Muscle layer of duodenum (tissue), 2 donors: ENCODE results near the gene NOC2L.

ENCODE experiments used
- H3K27ac ChIP-seq: one replicate; pipeline ENCODE4 v1.7.0; 2013; ENCODE audit warnings: mild to moderate bottlenecking, low read length
- H3K27me3 ChIP-seq: one replicate; pipeline ENCODE4 v1.7.0; 2013; ENCODE audit warnings: low read depth, mild to moderate bottlenecking, control low read depth, low read length
- H3K36me3 ChIP-seq, 2 donors: one replicate each; pipeline ENCODE4 v1.7.0; 2013; ENCODE audit warnings: low read length in 2 of 2, control low read depth in 1 of 2, mild to moderate bottlenecking in 1 of 2; ENCODE audit not compliant: insufficient read depth in 2 of 2, control insufficient read depth in 1 of 2
- H3K4me1 ChIP-seq, 2 donors: one replicate each; pipeline ENCODE4 v1.7.0; 2013; ENCODE audit warnings: low read length in 2 of 2, mild to moderate bottlenecking in 2 of 2, control low read depth in 1 of 2, moderate library complexity in 1 of 2; ENCODE audit not compliant: insufficient read depth in 2 of 2, control insufficient read depth in 1 of 2
- H3K4me3 ChIP-seq, 2 donors: one replicate each; pipeline ENCODE4 v1.7.0; 2013; ENCODE audit warnings: low read length in 2 of 2, low read depth in 1 of 2, mild to moderate bottlenecking in 1 of 2
- H3K9me3 ChIP-seq, 2 donors: one replicate each; pipeline ENCODE4 v1.7.0; 2013; ENCODE audit warnings: low read length in 2 of 2, control low read depth in 1 of 2, mild to moderate bottlenecking in 1 of 2; ENCODE audit not compliant: control insufficient read depth in 1 of 2
- donor health status: healthy.

Gene NOC2L

DNA sequence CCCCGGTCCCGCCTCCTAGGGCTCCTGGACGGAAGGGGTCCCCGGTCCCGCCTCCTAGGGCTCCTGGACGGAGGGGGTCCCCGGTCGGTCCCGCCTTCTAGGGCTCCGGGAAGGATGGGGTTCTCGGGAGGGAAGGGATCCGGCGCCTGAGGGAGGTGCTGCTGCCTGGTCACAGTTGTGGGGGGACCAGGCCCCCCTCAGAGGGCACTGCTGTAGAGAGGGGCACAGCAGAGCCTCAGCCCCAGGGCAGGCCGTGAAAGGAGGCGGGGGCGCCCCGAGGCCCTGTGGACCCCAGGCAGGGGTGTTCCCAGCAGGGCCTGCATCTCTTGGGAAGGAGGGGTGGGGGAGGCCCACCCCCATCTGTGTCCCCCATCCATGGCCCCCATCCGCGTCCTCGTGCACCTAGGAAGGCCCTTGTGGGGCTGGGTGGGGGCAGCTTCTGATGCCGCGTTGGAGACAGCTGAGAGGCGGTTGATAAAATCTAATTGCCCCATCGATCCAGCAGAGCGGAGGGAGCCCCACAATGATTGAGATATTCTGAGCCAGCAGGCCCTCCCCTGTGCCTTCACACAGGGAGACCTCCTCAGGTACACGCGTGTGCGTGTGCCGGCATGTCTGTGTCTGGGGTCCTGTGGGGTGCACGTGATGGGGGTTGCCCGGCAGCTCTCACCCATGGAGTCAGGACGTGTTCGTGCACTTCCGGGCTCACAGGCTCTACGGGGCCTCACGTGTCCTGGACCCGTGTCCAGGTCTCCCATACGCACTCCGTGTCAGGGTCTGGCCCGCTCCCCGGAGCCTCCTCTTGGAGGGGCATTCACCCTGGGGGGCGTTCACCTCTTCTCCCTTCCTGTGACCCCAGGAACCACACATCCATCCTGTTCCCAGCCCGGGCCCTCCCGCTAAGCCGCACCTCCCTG, 22.4 kb downstream of the NOC2L start:
- Histone ChIP-seq H3K9me3 (no peaks in the 10 kb centered on the region), H3K27me3 (peaks cover 19% of the 10 kb centered on the region), H3K27ac (no peak overlapping the region), H3K4me3 (no peak overlapping the region), H3K36me3 (no peaks in the 10 kb centered on the region), H3K4me1 (peaks cover 0 to 41% of the 10 kb centered on the region in 2 donors)

DNA sequence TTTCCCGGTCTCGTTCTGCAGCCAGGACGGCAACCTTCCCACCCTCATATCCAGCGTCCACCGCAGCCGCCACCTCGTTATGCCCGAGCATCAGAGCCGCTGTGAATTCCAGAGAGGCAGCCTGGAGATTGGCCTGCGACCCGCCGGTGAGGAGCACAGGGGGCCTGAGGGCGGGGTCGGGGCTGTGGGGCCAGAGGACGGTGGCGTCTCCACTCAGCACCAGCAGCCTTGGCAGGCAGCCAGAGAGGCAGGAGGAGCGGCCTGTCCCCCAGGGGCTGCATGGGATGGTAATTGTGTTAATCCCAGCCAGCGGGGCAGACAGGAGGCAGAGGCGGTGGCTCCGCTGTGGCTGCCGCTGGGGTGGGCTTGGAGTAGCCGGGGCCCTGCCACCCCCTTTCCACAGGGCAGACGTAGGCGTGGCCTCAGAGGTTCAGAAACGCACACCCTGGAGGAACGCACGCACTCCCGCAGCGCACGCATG, 23.3 kb downstream of the NOC2L start:
- H3K27me3 ChIP-seq = peaks cover 13% of the 10 kb centered on the region
- H3K4me1 ChIP-seq = peaks cover 0 to 33% of the 10 kb centered on the region in 2 donors
- no peaks in the 10 kb centered on the region for H3K36me3 ChIP-seq
- H3K27ac ChIP-seq = no peak overlapping the region
- no peak overlapping the region for H3K4me3 ChIP-seq
- no peaks in the 10 kb centered on the region for H3K9me3 ChIP-seq

DNA sequence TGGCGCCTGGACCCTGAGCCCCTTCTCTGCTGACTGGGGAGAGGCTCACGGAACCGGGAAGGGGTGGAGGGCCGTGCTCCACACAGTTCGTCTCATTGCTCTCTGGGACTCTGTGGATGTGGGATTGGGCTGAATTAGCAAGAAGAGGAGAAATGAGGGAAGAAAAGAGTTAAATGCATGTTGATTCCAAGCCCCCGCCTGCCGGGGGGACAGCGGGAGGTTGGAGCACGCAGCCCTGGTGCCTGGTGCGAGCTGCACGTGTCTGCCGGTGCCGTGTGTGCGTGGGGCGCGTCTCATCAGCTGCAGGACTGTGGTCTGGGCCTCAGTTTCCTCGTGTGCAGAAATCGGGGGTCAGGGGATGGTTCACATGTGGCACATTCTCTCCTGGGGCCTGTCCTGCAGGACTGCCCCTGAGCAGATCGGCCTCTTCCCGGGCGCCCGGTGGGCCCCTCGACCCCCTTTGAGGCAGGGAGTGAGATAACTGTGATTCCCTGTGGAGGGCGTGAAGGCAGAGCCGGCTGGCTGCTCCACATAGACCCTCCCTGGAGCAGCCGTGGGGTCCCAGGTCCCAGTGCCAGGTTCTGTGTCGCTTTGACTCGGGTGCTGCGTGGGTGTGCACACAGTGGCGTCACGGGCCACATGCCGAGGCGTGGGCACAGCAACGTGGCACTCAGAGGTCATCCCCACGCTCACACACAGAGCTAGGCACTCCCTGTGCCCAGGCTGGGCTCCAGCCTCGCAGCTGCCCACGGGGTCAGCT, 23.9 kb downstream of the NOC2L start:
- no peak overlapping the region for H3K4me3 ChIP-seq
- no peaks in the 10 kb centered on the region for H3K9me3 ChIP-seq
- H3K27me3 ChIP-seq = peaks cover 8% of the 10 kb centered on the region
- H3K27ac ChIP-seq = no peak overlapping the region
- no peaks in the 10 kb centered on the region for H3K36me3 ChIP-seq
- peaks cover 0 to 27% of the 10 kb centered on the region in 2 donors for H3K4me1 ChIP-seq

DNA sequence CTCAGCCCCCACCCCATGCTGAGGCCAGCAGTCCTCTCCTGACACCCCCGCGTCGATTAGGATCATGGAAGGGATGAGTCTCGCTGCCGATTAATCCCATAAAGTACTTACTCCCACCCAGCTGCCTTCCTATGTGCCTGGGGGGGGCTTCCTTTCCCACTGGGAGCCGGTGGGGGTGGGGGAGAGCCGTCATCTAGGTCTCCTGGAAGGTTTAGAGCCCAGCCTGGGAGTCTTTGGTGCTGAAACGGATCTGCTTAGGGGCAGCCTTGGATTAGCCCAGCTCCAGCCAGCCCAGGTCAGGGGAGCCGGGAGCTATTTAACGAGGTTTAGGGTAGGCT, 25.5 kb downstream of the NOC2L start:
- no peak overlapping the region for H3K27ac ChIP-seq
- H3K4me1 ChIP-seq = peaks cover 0 to 13% of the 10 kb centered on the region in 2 donors
- H3K36me3 ChIP-seq = no peaks in the 10 kb centered on the region
- no peaks in the 10 kb centered on the region for H3K9me3 ChIP-seq
- H3K4me3 ChIP-seq = no peak overlapping the region
- H3K27me3 ChIP-seq = peaks cover 8% of the 10 kb centered on the region

DNA sequence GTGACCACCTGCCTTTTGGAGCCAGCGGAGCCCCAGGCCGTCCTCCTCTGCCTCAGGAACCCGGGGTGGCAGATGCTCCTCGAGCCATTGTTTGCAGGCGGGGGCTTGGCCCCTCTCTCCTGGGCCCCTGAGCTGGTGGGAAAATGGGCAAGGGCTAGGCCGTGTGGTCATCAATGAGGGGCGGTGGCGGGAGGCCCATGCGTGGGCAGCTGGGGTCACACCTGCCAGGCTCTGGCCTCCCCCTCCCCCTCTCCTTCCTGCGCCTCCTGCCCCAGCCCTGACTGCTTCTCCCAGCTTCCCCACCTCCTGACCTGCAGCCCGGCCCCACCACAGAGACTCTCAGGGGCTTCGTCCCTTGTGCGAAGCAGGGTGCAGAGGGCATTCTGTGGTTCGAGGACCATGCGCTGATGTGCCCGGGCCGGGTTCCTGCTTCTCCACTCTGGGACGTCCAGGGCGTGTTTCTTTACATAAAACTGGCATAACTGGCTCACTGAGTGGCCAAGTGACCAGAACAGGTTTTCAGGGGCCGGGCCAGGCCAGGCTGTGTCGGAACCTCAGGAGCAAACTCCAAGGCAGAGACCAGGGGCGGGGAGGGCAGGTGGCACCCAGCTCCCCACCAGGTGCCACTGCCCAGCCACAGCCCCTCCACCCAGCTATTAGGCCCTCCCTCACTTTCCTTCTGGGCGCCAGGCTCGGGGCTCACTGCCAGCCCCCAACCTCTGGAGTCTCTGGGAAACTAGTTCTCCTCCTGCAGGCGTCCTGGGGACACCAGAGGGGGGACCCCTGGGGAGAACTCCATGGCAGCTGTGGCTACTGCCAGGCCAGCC, 26.1 kb downstream of the NOC2L start:
- H3K4me1 ChIP-seq = peaks cover 0 to 13% of the 10 kb centered on the region in 2 donors
- no peaks in the 10 kb centered on the region for H3K9me3 ChIP-seq
- H3K4me3 ChIP-seq = no peak overlapping the region
- no peaks in the 10 kb centered on the region for H3K36me3 ChIP-seq
- peaks cover 8% of the 10 kb centered on the region for H3K27me3 ChIP-seq
- H3K27ac ChIP-seq = no peak overlapping the region

DNA sequence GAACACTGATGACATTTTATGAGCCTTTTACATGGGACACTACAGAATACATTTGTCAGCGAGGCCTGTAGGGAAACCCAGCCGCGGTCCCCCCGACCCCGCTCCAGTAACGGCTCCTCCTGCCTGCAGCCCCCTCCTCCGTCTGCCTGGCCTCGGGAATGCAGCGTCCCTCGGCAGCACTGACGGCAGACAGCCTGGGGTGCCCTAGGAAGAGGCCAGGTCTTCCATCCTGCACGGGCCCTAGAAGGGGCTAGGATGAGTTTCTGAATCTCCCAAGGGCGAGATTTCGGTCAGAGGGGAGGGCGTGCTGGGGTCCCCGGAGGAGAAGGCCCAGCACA, 26.9 kb downstream of the NOC2L start:
- Histone ChIP-seq H3K4me3 (no peak overlapping the region), H3K27ac (no peak overlapping the region), H3K36me3 (no peaks in the 10 kb centered on the region), H3K27me3 (peaks cover 8% of the 10 kb centered on the region), H3K4me1 (peaks cover 0 to 13% of the 10 kb centered on the region in 2 donors), H3K9me3 (no peaks in the 10 kb centered on the region)

DNA sequence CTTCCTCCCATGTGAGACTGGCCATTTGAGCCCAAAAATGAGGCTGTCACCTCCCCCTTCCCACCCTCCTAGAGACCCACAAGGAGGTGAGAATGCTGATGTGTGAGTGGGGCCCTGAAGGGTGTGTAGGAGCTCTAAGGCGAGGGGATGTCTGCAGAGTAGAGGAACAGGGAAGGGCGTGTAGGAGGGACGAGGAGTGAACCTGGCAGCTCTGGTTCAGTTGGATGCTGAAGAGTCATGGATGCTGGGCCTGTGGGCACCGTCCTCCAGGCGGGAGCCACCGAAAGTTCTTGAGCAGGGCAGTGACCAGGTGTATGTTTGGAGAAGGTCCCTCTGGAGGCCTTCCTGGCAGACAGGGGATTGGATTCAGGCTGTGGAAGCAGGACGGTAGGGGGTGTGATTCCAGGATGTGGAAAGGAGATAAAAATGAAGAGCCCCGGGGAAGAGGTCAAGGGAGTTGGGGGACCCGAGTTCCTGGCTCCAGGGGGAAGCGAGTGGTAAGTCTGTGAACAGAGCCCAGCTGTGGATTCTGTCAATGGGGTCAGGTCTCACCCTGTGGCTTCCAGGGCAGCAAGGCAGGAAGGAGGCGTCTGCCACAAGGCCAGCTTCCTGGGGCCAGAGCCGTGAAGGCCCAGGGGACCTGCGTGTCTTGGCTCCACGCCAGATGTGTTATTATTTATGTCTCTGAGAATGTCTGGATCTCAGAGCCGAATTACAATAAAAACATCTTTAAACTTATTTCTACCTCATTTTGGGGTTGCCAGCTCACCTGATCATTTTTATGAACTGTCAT, 27.5 kb downstream of the NOC2L start:
- Histone ChIP-seq H3K4me1 (peaks cover 0 to 13% of the 10 kb centered on the region in 2 donors), H3K27me3 (peaks cover 8% of the 10 kb centered on the region), H3K36me3 (no peaks in the 10 kb centered on the region), H3K27ac (no peak overlapping the region), H3K9me3 (no peaks in the 10 kb centered on the region), H3K4me3 (no peak overlapping the region)

DNA sequence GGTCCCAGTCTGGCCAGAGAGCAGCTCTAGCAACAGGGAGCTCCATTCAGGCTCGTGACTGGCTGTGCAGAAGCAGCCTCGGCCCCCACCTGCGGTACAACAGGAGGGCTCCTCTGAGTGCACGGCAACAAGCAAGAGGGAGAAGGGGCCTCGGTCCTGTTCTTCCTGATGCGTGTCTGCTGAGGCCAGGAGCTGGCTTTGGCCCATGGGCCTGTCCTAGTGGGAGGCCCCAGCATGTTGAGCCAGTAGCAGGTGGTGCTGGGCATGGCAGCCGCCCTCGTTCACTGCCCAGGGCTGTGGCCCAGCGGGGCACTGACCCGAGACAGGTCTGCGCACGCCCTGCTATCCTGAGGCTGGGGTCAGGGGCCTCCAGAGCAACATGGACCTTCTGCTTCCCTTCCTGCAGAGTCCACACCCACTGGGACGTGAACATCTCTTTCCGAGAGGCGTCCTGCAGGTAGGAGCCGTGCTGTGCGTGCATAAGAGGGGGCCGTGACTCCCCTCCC, 28.4 kb downstream of the NOC2L start:
- Histone ChIP-seq H3K9me3 (no peaks in the 10 kb centered on the region), H3K36me3 (no peaks in the 10 kb centered on the region), H3K27me3 (peaks cover 16% of the 10 kb centered on the region), H3K4me3 (no peak overlapping the region), H3K27ac (no peak overlapping the region), H3K4me1 (peaks cover 0 to 12% of the 10 kb centered on the region in 2 donors)

DNA sequence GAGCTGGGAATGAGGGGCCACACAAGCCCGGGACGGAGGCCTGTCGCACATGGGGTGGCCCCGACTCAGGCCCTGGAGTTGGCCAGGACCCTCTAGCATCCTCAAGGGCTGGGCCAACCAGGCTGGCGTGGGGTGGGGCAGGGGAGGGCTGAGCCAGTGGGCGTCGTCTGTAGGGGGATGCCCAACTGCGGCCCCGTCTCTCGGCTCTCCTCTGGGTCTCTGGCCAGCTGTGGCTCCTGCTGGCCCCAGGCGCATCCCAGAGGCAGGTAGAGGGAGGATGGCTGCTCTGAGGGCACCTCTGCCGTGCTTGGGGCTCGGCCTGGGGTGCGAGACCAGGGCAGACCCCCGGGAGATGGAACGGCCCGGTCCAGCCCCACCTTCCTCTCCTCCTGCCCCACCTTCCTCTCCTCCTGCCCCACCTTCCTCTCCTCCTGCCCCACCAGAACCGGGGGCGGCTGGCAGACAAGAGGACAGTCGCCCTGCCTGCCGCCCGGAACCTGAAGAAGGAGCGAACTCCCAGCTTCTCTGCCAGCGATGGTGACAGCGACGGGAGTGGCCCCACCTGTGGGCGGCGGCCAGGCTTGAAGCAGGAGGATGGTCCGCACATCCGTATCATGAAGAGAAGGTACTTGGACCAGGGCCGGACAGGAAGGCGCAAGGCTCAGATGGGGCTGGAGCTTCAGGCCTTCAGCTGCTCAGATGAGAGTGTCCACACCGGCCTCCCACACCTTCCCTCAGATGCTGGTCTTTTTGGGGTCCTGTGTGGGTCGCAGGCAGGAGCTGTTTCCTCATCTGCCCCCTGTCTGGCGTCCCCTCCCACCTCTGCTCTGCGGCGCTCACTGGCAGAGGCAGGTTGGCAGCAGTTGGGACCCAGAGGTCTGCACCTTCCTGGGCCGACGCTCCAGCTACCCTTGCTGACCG, 29.1 kb downstream of the NOC2L start:
- Histone ChIP-seq H3K27ac (no peak overlapping the region), H3K27me3 (peaks cover 10% of the 10 kb centered on the region), H3K4me3 (no peak overlapping the region), H3K9me3 (no peaks in the 10 kb centered on the region), H3K4me1 (peaks cover 0 to 11% of the 10 kb centered on the region in 2 donors), H3K36me3 (no peaks in the 10 kb centered on the region)
